GM12878 (cell line): ENCODE data around the gene ARF3. TPM values are rescaled to one million over a fixed set of nuclear protein-coding genes. Genes with fewer than 3 reads are reported as not detected.

ENCODE experiments used
- ATAC-seq: fragments of 200-7000 bp; cut with Tn5 transposase; 3 replicates; pipeline ENCODE4 v1.9.1; 2020; ENCODE audit warnings: mild to moderate bottlenecking, moderate library complexity
- BruUV-seq: library from RNA; stranded (reverse); fragments of 400-500 nt; replicated peaks from 2 replicates; lab custom pipeline; 2021; lab: Mats Ljungman, UMichigan
- CTCF ChIA-PET: fragments of 300-600 bp; sonication (Branson Sonifier 250); formaldehyde crosslinking; extraction: SDS; loops from one replicate; lab custom pipeline; 2021; ENCODE audit warnings: inconsistent platforms; lab: Yijun Ruan, JAX
- POLR2A ChIA-PET: fragments of 350-600 bp; formaldehyde crosslinking; extraction: SDS; loops from one replicate; lab custom pipeline; 2021; ENCODE audit warnings: inconsistent platforms; lab: Charles Lee
- RAD21 ChIA-PET: fragments of 300-600 bp; sonication (Branson Sonifier 250); formaldehyde crosslinking; loops from one replicate; lab custom pipeline; 2023; ENCODE audit warnings: antibody characterized with exemption; ENCODE audit not compliant: unreplicated experiment; lab: Charles Lee
- SMC1A ChIA-PET: fragments of 300-600 bp; sonication (Branson Sonifier 250); formaldehyde crosslinking; loops from one replicate; lab custom pipeline; 2023; ENCODE audit not compliant: unreplicated experiment, uncharacterized antibody; lab: Charles Lee
- DNase-seq: peaks from one replicate; pipeline ENCODE4 v3.0.0-alpha.2; 2011; ENCODE audit warnings: low read depth, low spot score
- FAIRE-seq: peaks from 3 replicates; lab custom pipeline; 2011; peaks lifted over from hg19 to GRCh38; lab: Jason Lieb, UNC
- H2AFZ ChIP-seq: 2 replicates; pipeline ENCODE4 v1.6.0; 2011; ENCODE audit warnings: low read depth, low read length, control low read depth; ENCODE audit not compliant: control insufficient read depth
- H3K27ac ChIP-seq: 2 replicates; pipeline ENCODE4 v1.5.1; 2011; ENCODE audit warnings: control low read depth; ENCODE audit not compliant: control insufficient read depth, insufficient read depth
- H3K27me3 ChIP-seq, 2 experiments: replicated peaks in 1 of 2; 2 replicates each; pipeline versions ENCODE4 v1.6.0 to v1.6.1; 2011; ENCODE audit warnings: low read length in 1 of 2; ENCODE audit not compliant: control insufficient read depth in 2 of 2, insufficient read depth in 2 of 2
- H3K36me3 ChIP-seq, 2 experiments: 2 replicates each; pipeline ENCODE4 v1.5.1; 2011; ENCODE audit warnings: low read length in 1 of 2; ENCODE audit not compliant: control insufficient read depth in 2 of 2, insufficient read depth in 2 of 2
- H3K4me1 ChIP-seq: 2 replicates; pipeline ENCODE4 v1.6.1; 2011; ENCODE audit warnings: mild to moderate bottlenecking, low read length, moderate library complexity, mixed read lengths; ENCODE audit not compliant: control insufficient read depth, insufficient read depth
- H3K4me2 ChIP-seq: 2 replicates; pipeline ENCODE4 v1.6.0; 2011; ENCODE audit warnings: control low read depth; ENCODE audit not compliant: control insufficient read depth, insufficient read depth
- H3K4me3 ChIP-seq: fragments of 200-600 bp; sonication (generic); 2 replicates; pipeline ENCODE4 v1.5.1; 2016
- H3K79me2 ChIP-seq: 2 replicates; pipeline ENCODE4 v1.6.0; 2011; ENCODE audit warnings: low read length; ENCODE audit not compliant: control insufficient read depth, insufficient read depth
- H3K9ac ChIP-seq: 2 replicates; pipeline ENCODE4 v1.8.0; 2011; ENCODE audit warnings: low read length, control low read depth, mixed read lengths; ENCODE audit not compliant: control insufficient read depth, insufficient read depth
- H3K9me3 ChIP-seq: replicated peaks from 3 replicates; pipeline ENCODE4 v1.5.1; 2011; ENCODE audit warnings: mild to moderate bottlenecking, low read length; ENCODE audit not compliant: control insufficient read depth, insufficient read depth
- H4K20me1 ChIP-seq: 2 replicates; pipeline ENCODE4 v1.6.0; 2011; ENCODE audit not compliant: control insufficient read depth, insufficient read depth
- DPF2 ChIP-seq: fragments of 450-650 bp; IDR thresholded peaks from 2 replicates; pipeline ENCODE4 v1.6.1; 2017; ENCODE audit warnings: mild to moderate bottlenecking
- EGR1 ChIP-seq, 2 experiments: IDR thresholded peaks; 1 replicate in 1 of 2; 2 replicates in 1 of 2; pipeline ENCODE4 v1.6.1; 2011 to 2012; ENCODE audit warnings: low read depth in 2 of 2, low read length in 2 of 2, borderline replicate concordance in 1 of 2, mild to moderate bottlenecking in 1 of 2, moderate library complexity in 1 of 2
- GATAD2B ChIP-seq: fragments of 450-650 bp; conservative IDR thresholded peaks from 2 replicates; pipeline ENCODE4 v1.6.1; 2017; ENCODE audit warnings: low read depth, mild to moderate bottlenecking, moderate library complexity
- MLLT1 ChIP-seq: fragments of 450-650 bp; IDR thresholded peaks from 2 replicates; pipeline ENCODE4 v1.6.1; 2016; ENCODE audit warnings: mild to moderate bottlenecking
- NFYA ChIP-seq: IDR thresholded peaks from 2 replicates; pipeline ENCODE4 v1.6.1; 2011; ENCODE audit warnings: low read depth, mild to moderate bottlenecking, low read length, improper control_type of control experiment, borderline replicate concordance
- NFYB ChIP-seq: IDR thresholded peaks from 2 replicates; pipeline ENCODE4 v1.6.1; 2011; ENCODE audit warnings: low read depth, mild to moderate bottlenecking, low read length, improper control_type of control experiment, moderate library complexity; ENCODE audit not compliant: insufficient read depth
- NRF1 ChIP-seq: conservative IDR thresholded peaks from 2 replicates; pipeline ENCODE4 v1.6.1; 2011; ENCODE audit warnings: mild to moderate bottlenecking, low read depth, low read length, improper control_type of control experiment
- RAD21 ChIP-seq: IDR thresholded peaks from 2 replicates; pipeline ENCODE4 v1.6.1; 2011; ENCODE audit warnings: mild to moderate bottlenecking, low read depth, low read length, moderate library complexity; ENCODE audit not compliant: insufficient read depth
- RFX5 ChIP-seq: IDR thresholded peaks from 2 replicates; pipeline ENCODE4 v1.6.1; 2011; ENCODE audit warnings: low read depth, low read length, improper control_type of control experiment
- SMARCA5 ChIP-seq: fragments of 450-650 bp; IDR thresholded peaks from 2 replicates; pipeline ENCODE4 v1.6.1; 2017; ENCODE audit warnings: mild to moderate bottlenecking
- SMC3 ChIP-seq: IDR thresholded peaks from 2 replicates; pipeline ENCODE4 v1.6.1; 2011; ENCODE audit warnings: low read length, improper control_type of control experiment, borderline replicate concordance
- STAT3 ChIP-seq: IDR thresholded peaks from 2 replicates; pipeline ENCODE4 v1.6.1; 2011; ENCODE audit warnings: low read depth, low read length, improper control_type of control experiment
- WRNIP1 ChIP-seq: IDR thresholded peaks from 2 replicates; pipeline ENCODE4 v1.6.1; 2011; ENCODE audit warnings: low read depth, low read length, improper control_type of control experiment, borderline replicate concordance
- ZNF24 ChIP-seq: fragments of 450-650 bp; IDR thresholded peaks from 2 replicates; pipeline ENCODE4 v1.6.1; 2017; ENCODE audit warnings: antibody characterized with exemption, mild to moderate bottlenecking
- WGBS: methylation state at CpG from one replicate; pipeline ENCODE4 v1.1.6; 2016; ENCODE audit warnings: low lambda C conversion rate; ENCODE audit not compliant: insufficient replicate concordance, insufficient coverage; ENCODE audit errors: missing lambda C conversion rate; 5-methylcytosine and 5-hydroxymethylcytosine counted together
- in situ Hi-C: fragments of 300-500 bp; cut with MboI; formaldehyde crosslinking; loops from 9 replicates; pipeline ENCODE4 v1.14.3; 2018; ENCODE audit warnings: mixed read lengths
- intact Hi-C: fragments of 100-400 bp; cut with micrococcal nuclease; formaldehyde crosslinking; loops from one replicate; pipeline ENCODE4 v1.14.2; 2022; ENCODE audit not compliant: unreplicated experiment
- polyA plus RNA-seq, 11 experiments: library from polyadenylated mRNA; depleted of rRNA in 4 of 11; unstranded in 6 of 11; stranded (reverse) in 5 of 11; fragments of >200 nt; fragmentation: Nextera tagmentation in 4 of 11; fragmentation: Illumina TruSeq in 1 of 11; extraction: Ambion mirVana in 4 of 11; extraction: Trizol in 1 of 11; gene quantifications; 1 replicate in 1 of 11; 2 replicates in 10 of 11; pipeline versions ENCODE4 v1.2.1 to v1.2.3, GENCODE V29; 2011 to 2016; ENCODE audit warnings: inconsistent platforms in 2 of 11, missing spikeins in 2 of 11, low read depth in 1 of 11
- total RNA-seq, 4 experiments: library from RNA; depleted of rRNA in 3 of 4; stranded (reverse); fragments of >200 nt in 3 of 4; fragmentation: Illumina TruSeq in 1 of 4; extraction: Trizol in 1 of 4; gene quantifications; 2 replicates each; pipeline versions ENCODE4 v1.2.1 to v1.2.3, GENCODE V29; 2013 to 2021
- TF ChIP-seq, protein P1 (sequence below): fragments of 450-650 bp; formaldehyde crosslinking; IDR thresholded peaks from 2 replicates; pipeline ENCODE4 v1.4.0; 2022; ENCODE audit warnings: mild to moderate bottlenecking, moderate library complexity
- TF ChIP-seq, protein P2 (sequence below), 3 experiments: IDR thresholded peaks in 2 of 3; conservative IDR thresholded peaks in 1 of 3; 2 replicates each; pipeline ENCODE4 v1.5.1; 2011; ENCODE audit warnings: low read depth in 3 of 3, low read length in 3 of 3, mild to moderate bottlenecking in 3 of 3, control low read depth in 2 of 3, moderate library complexity in 2 of 3, inconsistent platforms in 1 of 3, mixed read lengths in 1 of 3; ENCODE audit not compliant: control insufficient read depth in 2 of 3, insufficient read depth in 1 of 3; ENCODE audit errors: extremely low read depth in 1 of 3

Gene ARF3
- total and polyA plus RNA-seq, 10 of the 15 experiments (the other 5 are each of a cell fraction or from before 2014, with no cell fraction given): 8.7 to 263 (median 74.4) TPM

DNA sequence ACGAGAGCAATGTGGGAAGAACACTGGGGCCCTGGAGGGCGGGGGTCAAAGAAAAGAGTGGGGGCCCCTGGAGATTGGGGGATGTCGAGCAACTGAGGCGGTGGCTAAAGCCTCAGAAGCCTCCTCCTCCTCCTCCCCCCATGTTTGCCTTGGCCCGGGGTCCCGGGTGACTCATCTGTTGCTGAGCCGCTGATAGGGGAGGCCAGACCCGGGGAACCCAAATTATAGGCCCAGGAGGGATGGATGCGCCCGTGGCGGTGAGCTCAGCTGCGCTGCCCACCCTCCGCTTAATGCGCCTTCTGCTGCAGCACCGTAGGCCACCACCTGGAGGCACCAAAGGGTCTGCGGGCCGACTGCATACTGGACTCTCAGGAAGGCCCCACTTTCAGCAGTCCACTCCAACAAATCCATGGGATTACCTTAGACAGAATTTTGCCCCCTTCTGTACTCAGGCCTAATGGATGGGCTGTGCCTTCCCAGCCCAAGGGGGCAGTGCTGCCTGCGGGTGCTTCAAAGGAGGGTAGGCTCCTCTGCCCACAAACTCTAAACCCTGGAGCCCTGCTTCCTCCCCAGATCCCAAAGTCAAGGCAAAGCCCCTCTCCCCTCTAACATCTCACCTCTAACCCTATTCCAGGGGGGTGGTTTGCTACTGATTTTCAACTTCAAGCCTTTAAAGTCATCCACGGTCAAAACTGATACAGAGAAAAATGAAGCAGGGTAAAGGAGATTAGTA is 16.8 kb upstream of the ARF3 start:
- RAD21 ChIA-PET: interaction anchor here (1.3 to 1.8 kb wide), 3 partner anchors 14 to 121 kb away, joined by 3 to 10 read pairs (median 4); no protein-coding TSS in a partner anchor
- BruUV-seq: no TSS peak
- H3K27me3 ChIP-seq: peaks cover 24 to 38% of the 10 kb centered on the region in 2 experiments
- 30% methylated on average over 19 of the region's 19 CpGs for WGBS
- no peaks in the 10 kb centered on the region for H3K79me2 ChIP-seq
- H3K4me1 ChIP-seq: peaks cover 50% of the 10 kb centered on the region
- TF ChIP-seq SMARCA5 (no peak), STAT3 (no peak), GATAD2B (no peak), EGR1 (IDR thresholded peaks at IDR 0.05; ENCODE audit: borderline replicate concordance in 1 of 2, low read depth in 2 of 2, low read length in 2 of 2) (no peak), MLLT1 (no peak), SMC3 (peak; percentile 32; the same call in 1 of the 2 replicates), ZNF24 (no peak), NFYA (no peak), DPF2 (no peak), RFX5 (no peak), RAD21 (peak; percentile 24; the same call in 1 of the 2 replicates), NRF1 (no peak), WRNIP1 (no peak), NFYB (no peak)
- TF ChIP-seq, protein P1, sequence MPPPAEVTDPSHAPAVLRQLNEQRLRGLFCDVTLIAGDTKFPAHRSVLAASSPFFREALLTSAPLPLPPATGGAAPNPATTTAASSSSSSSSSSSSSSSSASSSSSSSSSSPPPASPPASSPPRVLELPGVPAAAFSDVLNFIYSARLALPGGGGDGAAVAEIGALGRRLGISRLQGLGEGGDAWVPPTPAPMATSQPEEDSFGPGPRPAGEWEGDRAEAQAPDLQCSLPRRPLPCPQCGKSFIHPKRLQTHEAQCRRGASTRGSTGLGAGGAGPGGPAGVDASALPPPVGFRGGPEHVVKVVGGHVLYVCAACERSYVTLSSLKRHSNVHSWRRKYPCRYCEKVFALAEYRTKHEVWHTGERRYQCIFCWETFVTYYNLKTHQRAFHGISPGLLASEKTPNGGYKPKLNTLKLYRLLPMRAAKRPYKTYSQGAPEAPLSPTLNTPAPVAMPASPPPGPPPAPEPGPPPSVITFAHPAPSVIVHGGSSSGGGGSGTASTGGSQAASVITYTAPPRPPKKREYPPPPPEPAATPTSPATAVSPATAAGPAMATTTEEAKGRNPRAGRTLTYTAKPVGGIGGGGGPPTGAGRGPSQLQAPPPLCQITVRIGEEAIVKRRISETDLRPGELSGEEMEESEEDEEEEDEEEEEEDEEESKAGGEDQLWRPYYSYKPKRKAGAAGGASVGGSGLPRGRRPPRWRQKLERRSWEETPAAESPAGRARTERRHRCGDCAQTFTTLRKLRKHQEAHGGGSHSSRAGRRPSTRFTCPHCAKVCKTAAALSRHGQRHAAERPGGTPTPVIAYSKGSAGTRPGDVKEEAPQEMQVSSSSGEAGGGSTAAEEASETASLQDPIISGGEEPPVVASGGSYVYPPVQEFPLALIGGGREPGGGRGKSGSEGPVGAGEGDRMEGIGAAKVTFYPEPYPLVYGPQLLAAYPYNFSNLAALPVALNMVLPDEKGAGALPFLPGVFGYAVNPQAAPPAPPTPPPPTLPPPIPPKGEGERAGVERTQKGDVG (CRISPR knock-in tag): no peak
- TF ChIP-seq, protein P2, sequence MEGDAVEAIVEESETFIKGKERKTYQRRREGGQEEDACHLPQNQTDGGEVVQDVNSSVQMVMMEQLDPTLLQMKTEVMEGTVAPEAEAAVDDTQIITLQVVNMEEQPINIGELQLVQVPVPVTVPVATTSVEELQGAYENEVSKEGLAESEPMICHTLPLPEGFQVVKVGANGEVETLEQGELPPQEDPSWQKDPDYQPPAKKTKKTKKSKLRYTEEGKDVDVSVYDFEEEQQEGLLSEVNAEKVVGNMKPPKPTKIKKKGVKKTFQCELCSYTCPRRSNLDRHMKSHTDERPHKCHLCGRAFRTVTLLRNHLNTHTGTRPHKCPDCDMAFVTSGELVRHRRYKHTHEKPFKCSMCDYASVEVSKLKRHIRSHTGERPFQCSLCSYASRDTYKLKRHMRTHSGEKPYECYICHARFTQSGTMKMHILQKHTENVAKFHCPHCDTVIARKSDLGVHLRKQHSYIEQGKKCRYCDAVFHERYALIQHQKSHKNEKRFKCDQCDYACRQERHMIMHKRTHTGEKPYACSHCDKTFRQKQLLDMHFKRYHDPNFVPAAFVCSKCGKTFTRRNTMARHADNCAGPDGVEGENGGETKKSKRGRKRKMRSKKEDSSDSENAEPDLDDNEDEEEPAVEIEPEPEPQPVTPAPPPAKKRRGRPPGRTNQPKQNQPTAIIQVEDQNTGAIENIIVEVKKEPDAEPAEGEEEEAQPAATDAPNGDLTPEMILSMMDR (IDR thresholded peaks at IDR 0.05 in 2 of 3, conservative IDR thresholded peaks at IDR 0.05 in 1 of 3; ENCODE audit: control insufficient read depth in 2 of 3, extremely low read depth in 1 of 3, insufficient read depth in 1 of 3, low read depth in 3 of 3, low read length in 3 of 3): peak; percentile 53 to 79 (median 58)
- TF ChIP-seq, all 136 proteins: peak for 3
- intact Hi-C loops: no loop called here
- POLR2A ChIA-PET: interaction anchor here (0.6 kb wide), 1 partner anchor 48 kb away, joined by 5 read pairs; no protein-coding TSS in a partner anchor
- no peak overlapping the region for H3K4me2 ChIP-seq
- no peak overlapping the region for H3K27ac ChIP-seq
- no peak overlapping the region for H3K9ac ChIP-seq
- FAIRE-seq: no peak
- no peak for DNase-seq
- no peaks in the 10 kb centered on the region for H3K36me3 ChIP-seq
- no peak overlapping the region for H3K4me3 ChIP-seq
- no peak overlapping the region for H2AFZ ChIP-seq
- no peaks in the 10 kb centered on the region; the same call in 1 of the 2 replicates for H4K20me1 ChIP-seq
- SMC1A ChIA-PET: interaction anchor here (1.3 to 1.6 kb wide), 2 partner anchors 14 to 17 kb away, joined by 4 read pairs; partner anchors contain the start of gene ARF3
- no peaks in the 10 kb centered on the region for H3K9me3 ChIP-seq
- in situ Hi-C loops: no loop called here
- CTCF ChIA-PET: interaction anchor here (0.6 to 7.1 kb wide), 11 partner anchors 9 to 1250 kb away, joined by 3 to 65 read pairs (median 4); partner anchors contain the start of genes ARF3 and DDX23
- ATAC-seq: peak; percentile 51
